Adipocyte (in vitro differentiated cells): ENCODE data around the gene GFM1.
A peak's percentile ranks its signal among the peaks of the same experiment; 100 is the strongest.

ENCODE experiments used
- DNase-seq: peaks from one replicate; pipeline ENCODE4 v3.0.0-alpha.2; 2015; ENCODE audit warnings: low read depth
- H3K27me3 ChIP-seq: replicated peaks from 2 replicates; pipeline ENCODE4 v1.7.0; 2013; ENCODE audit warnings: mild to moderate bottlenecking, low read length, moderate library complexity; ENCODE audit not compliant: control insufficient read depth, insufficient read depth
- H3K36me3 ChIP-seq: 2 replicates; pipeline ENCODE4 v1.7.0; 2013; ENCODE audit warnings: low read length, mild to moderate bottlenecking, moderate library complexity; ENCODE audit not compliant: control insufficient read depth, insufficient read depth, severe bottlenecking
- H3K4me1 ChIP-seq: 2 replicates; pipeline ENCODE4 v1.7.0; 2013; ENCODE audit warnings: mild to moderate bottlenecking, low read length, moderate library complexity; ENCODE audit not compliant: control insufficient read depth, insufficient read depth
- H3K4me3 ChIP-seq: 2 replicates; pipeline ENCODE4 v1.7.0; 2013; ENCODE audit warnings: mild to moderate bottlenecking, low read length, moderate library complexity
- H3K9ac ChIP-seq: 2 replicates; pipeline ENCODE4 v1.7.0; 2013; ENCODE audit warnings: mild to moderate bottlenecking, low read length, moderate library complexity
- H3K9me3 ChIP-seq: 2 replicates; pipeline ENCODE4 v1.7.0; 2013; ENCODE audit warnings: mild to moderate bottlenecking, low read length, moderate library complexity; ENCODE audit not compliant: control insufficient read depth

GFM1 gene

DNA sequence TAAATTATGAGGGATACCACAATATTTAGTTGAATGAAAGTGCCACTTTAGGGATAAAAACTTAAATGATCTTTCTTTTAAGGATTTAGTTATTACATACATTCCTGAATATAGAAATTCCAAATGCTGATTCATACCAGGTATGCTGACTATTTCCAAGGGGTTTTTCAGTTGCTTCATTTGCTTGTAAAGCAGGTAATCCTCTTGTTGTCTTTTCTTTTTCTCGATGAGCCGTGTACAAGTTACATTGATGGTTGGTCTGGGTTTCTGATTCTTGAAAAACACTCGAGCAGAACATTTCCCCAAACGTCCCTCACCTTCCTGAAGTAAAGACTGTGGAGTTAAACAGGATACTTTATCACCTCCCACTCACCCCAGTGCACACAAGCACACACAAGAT lies 66.3 kb downstream of the GFM1 start:
- H3K9ac ChIP-seq: no peak overlapping the region
- H3K27me3 ChIP-seq: no peaks in the 10 kb centered on the region

DNA sequence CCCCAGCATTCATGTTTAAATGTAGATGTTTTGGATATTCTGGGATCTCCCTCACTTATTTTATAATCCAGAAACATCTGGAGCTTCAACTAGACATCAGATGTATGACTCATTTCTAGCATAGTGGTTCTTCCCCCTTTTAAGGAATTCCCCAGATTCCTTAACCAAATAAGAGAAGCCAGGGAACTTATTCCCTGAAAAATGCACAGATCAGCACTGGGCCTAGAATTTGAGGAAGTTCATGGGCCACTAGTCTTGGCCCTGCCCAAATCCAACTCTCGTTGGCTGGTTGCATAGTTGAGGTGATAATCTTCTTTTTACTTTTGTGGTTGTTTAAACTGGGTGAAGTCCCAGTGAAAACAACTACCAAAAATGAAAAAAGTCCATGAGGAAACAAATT lies 67.6 kb downstream of the GFM1 start:
- Histone ChIP-seq H3K36me3 (peaks cover 12% of the 10 kb centered on the region), H3K4me1 (peaks cover 38% of the 10 kb centered on the region), H3K9me3 (no peaks in the 10 kb centered on the region), H3K4me3 (no peak overlapping the region), H3K9ac (no peak overlapping the region), H3K27me3 (no peaks in the 10 kb centered on the region)
- peak; percentile 80 for DNase-seq

More for the DNA sequence above, 66.3 kb downstream of the GFM1 start:
- DNase-seq: no peak
- H3K9me3 ChIP-seq: no peaks in the 10 kb centered on the region
- H3K4me3 ChIP-seq: no peak overlapping the region
- peaks cover 35% of the 10 kb centered on the region for H3K4me1 ChIP-seq
- peaks cover 12% of the 10 kb centered on the region for H3K36me3 ChIP-seq

DNA sequence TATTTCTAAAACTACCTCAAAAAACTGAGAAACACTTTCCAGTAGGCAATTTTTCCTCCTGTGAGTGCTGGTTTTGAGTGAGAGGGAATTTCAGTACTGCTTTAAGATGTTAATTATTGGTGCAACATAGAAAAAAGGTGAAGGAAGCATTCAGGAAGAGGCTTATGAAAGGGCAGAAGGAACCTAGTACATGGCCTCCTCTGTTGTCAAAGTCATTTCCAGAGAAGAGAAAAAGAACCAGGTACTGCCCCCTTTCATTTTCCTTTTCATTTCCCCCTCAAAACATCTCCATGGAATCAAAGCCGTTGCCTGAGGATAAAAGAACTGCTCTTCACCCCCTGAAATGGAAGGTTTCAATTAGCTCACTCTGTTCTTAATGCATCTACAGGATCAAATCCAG lies 68.1 kb downstream of the GFM1 start:
- DNase-seq: no peak
- H3K9ac ChIP-seq: no peak overlapping the region

DNA sequence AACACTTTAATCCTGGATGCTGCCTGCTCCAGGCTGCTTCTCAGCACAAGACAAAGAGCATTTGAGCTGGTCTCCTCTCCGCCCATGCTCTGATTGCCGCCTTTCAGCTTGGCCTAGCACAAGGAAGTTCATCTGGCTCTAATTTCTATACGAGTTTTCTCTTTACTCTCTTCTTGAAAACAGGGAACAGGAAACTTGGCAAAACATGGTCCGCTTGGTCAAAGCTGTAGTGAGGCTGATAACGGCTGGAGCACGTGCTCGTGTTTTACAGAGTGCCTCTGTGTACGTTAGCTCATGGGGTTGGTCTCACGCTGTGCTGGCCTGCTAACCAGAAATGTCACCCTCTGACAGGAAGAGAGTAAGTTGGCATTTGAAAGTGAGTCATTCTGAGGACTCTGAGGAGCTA lies 68.8 kb downstream of the GFM1 start:
- no peak overlapping the region for H3K9ac ChIP-seq
- no peaks in the 10 kb centered on the region for H3K27me3 ChIP-seq
- no peak overlapping the region for H3K4me3 ChIP-seq
- H3K9me3 ChIP-seq: no peaks in the 10 kb centered on the region
- peaks cover 42% of the 10 kb centered on the region for H3K4me1 ChIP-seq
- DNase-seq: peak; percentile 14
- H3K36me3 ChIP-seq: peaks cover 9% of the 10 kb centered on the region

More for the DNA sequence above, 68.1 kb downstream of the GFM1 start:
- Histone ChIP-seq H3K4me3 (no peak overlapping the region), H3K4me1 (peaks cover 42% of the 10 kb centered on the region), H3K36me3 (peaks cover 12% of the 10 kb centered on the region), H3K9me3 (no peaks in the 10 kb centered on the region), H3K27me3 (no peaks in the 10 kb centered on the region)

DNA sequence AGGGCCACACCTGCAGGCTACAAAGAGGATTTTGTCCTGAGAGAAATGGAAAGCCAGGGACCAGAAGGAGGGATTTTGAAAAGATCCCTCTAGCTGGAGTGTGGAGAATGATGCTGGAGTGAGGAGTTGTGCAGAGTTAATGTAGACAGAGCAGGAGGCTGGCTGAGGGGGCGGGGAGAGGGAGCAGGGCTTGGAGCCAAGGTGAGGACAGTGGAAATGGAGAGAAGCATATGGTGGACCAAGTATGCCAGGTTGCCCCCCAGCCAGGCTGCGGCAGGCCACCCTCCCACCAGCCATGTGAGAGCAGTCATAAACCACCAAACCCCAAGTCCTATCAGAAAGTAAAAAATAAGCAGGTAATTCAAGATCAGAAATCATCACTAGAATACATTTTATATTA lies 73.2 kb downstream of the GFM1 start:
- peaks cover 24% of the 10 kb centered on the region for H3K4me1 ChIP-seq
- H3K9ac ChIP-seq: no peak overlapping the region
- no peak for DNase-seq

DNA sequence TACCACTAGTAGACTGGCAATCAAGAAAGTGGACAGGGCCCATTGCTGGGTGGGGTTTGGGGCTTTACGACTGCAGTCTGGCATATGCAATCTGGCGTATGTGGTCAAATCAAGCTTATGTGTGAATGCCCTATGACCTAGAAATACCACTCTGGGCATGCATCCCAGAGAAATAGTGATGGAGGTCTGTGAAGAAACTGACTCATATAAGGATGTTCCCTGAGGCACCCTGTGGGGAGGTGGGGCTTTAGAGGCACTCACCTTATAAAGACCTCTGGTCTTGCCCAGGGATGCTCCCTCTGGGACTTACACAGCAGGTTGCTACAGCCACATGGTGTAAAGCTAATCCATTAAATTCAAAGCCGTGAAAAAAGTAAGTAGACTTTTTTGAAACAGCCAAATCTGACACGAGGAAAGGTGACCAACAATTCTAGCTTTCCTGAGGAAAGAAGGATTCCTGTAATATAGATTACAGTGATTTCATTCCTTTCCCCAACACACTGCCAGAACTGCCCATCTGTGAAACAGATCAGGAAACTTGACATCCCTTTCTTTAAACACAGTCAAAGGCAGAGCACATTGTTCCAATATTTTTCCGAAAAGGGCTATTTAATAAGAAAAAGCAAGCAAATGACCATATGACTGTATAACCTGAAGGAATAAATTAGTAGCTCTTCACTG lies 74.3 kb downstream of the GFM1 start:
- DNase-seq: peak; percentile 92
- H3K4me3 ChIP-seq: no peak overlapping the region
- H3K9ac ChIP-seq: no peak overlapping the region

More for the DNA sequence above, 73.2 kb downstream of the GFM1 start:
- no peaks in the 10 kb centered on the region for H3K9me3 ChIP-seq
- H3K36me3 ChIP-seq: no peaks in the 10 kb centered on the region
- no peaks in the 10 kb centered on the region for H3K27me3 ChIP-seq
- H3K4me3 ChIP-seq: no peak overlapping the region

DNA sequence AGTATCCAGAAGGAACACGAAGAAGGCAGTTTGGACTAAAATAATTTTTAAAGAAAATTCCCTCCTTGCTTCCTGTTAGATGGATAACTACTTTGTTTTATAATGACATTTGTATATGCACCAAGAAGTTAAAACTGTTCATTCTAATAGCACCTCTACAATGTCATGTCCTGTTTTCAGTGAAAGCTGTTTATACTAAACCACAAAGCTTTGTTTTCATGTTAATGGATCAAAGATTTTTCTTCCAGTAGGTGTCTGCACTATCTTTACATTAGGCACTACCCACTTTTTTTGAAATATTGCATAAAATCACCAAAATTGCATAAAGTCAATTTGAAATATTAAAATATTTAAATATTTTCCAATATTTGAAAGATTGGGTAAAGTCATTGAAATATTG lies 77.8 kb downstream of the GFM1 start:
- Histone ChIP-seq H3K36me3 (no peaks in the 10 kb centered on the region), H3K9me3 (no peaks in the 10 kb centered on the region), H3K4me1 (peaks cover 40% of the 10 kb centered on the region), H3K9ac (no peak overlapping the region), H3K27me3 (no peaks in the 10 kb centered on the region), H3K4me3 (no peak overlapping the region)
- no peak for DNase-seq

More for the DNA sequence above, 74.3 kb downstream of the GFM1 start:
- Histone ChIP-seq H3K9me3 (no peaks in the 10 kb centered on the region), H3K27me3 (no peaks in the 10 kb centered on the region), H3K36me3 (no peaks in the 10 kb centered on the region), H3K4me1 (peaks cover 23% of the 10 kb centered on the region)

DNA sequence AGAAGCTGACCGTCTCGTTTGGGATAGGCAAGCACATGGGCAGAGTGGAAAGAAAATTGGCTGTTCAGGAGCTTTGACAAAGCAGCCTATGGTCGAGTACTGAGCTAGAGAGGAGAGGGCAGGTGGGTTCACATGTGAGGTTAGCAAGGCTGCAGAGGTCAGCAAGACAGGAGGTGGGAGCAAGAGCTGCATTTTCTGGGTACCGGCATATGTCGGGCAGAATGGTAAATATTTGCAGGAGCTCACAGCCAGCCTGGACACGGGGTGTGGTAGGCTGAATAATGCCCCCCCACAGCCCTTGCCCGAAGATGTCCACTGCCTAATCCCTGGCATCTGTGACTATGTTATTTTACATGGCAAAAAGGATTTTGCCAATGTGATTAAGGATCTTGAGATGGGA lies 79.7 kb downstream of the GFM1 start:
- Histone ChIP-seq H3K4me1 (peaks cover 39% of the 10 kb centered on the region), H3K9ac (no peak overlapping the region), H3K27me3 (no peaks in the 10 kb centered on the region), H3K9me3 (no peaks in the 10 kb centered on the region), H3K4me3 (no peak overlapping the region), H3K36me3 (no peaks in the 10 kb centered on the region)
- no peak for DNase-seq

DNA sequence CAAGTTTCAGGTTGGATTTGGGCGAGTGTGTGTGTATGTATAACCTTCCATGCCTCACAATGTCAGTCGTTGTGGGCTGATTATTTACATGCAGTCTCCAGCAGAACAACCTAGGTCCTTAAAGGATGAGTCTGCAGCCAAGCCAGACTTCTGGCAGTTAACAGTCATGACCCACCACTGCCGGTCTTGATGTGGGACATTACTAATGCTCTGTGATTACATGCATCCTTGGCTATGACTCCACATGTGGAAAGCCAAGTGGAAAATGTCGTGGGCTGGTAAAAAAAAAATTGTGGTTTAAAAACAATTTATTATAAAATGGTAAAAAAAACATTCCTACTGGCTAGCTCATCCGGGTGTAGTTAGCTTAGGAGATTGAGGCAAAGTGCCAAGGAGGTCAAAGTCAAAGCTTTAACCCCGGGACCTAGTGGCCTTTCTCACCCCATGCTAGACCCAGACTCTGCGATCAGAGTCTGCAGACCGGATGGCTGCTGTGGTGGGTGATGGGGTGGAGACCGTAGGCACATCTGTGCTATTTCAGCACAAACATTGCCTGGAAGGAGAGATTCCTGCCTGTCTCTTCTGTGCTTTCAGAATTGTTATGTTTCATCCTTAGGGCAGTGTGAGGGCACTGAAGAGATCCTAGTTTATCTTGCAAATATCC lies 81.2 kb downstream of the GFM1 start:
- Histone ChIP-seq H3K4me1 (peaks cover 39% of the 10 kb centered on the region), H3K4me3 (peak overlapping the region; percentile 44), H3K9ac (peak overlapping the region; percentile 49), H3K9me3 (no peaks in the 10 kb centered on the region), H3K36me3 (no peaks in the 10 kb centered on the region), H3K27me3 (no peaks in the 10 kb centered on the region)
- DNase-seq: peak; percentile 94

DNA sequence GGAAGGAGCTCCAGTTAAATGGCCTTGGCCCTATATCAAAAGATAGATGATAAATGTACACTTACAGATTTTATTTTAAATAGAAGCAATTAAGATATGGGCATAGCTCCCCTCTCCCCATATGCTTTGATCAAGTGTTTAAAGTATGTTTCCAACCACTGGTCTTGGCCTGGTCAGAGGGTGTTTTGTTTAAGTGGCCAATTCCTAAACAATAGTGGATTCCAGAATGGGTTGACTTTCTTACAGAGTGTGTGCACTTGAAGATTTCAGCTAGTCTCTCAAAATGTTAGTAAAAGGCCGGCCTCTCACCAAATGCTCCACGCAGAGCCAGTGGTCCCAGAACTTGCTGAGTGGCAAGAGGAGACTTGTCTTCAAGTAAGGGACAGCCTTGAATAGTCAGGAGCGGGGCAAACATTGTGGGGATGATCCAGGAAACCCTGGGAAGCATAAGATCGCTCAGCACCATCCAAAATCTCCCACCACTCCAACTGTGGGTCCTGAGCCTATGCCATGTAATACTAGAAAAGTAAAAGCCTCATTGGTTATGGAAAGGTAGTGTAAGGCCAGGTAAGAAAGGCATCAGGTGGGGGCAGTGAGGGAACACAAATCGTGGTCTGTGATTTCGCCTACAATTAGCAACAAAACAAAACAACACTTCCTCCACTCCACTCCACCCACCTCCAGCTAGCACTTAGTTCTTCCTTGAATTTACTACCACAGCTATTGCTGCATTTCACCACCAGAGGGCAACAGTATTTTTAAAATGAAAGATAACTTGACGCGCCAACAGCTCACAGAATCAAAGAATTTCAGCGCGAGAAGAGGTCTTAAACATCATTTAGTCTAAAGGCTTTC lies 83.1 kb downstream of the GFM1 start:
- DNase-seq: peak; percentile 91
- Histone ChIP-seq H3K9ac (no peak overlapping the region), H3K27me3 (no peaks in the 10 kb centered on the region), H3K4me3 (no peak overlapping the region), H3K9me3 (no peaks in the 10 kb centered on the region), H3K4me1 (peaks cover 44% of the 10 kb centered on the region), H3K36me3 (no peaks in the 10 kb centered on the region)

DNA sequence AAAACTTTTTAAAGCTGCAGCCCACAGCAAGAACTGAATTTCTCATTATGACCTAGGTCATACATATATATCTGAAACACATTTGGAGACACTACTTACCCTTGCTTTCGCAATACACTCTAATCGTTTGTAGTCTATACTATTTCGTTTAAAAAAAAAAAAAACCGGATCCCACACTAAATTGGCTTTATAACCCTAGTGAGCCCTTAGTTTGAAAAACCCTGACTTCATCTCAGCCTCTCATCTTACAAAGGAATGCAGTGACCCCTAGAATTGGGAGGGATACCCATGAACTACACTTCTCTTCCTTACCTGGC lies 83.7 kb downstream of the GFM1 start:
- Histone ChIP-seq H3K9ac (no peak overlapping the region), H3K4me1 (peaks cover 46% of the 10 kb centered on the region), H3K9me3 (no peaks in the 10 kb centered on the region), H3K36me3 (no peaks in the 10 kb centered on the region), H3K27me3 (no peaks in the 10 kb centered on the region), H3K4me3 (no peak overlapping the region)
- DNase-seq: no peak
